Omental fat pad (tissue), 4 donors: ENCODE results near the gene GNB4. TPM values are rescaled to one million over a fixed set of nuclear protein-coding genes. Genes with fewer than 3 reads are reported as not detected.

Source experiments
- ATAC-seq: fragments of 150-250 bp; one replicate; pipeline ENCODE4 v1.9.1; 2016; ENCODE audit warnings: mild to moderate bottlenecking, moderate library complexity; ENCODE audit not compliant: low FRiP score
- DNase-seq: peaks from one replicate; pipeline ENCODE4 v3.0.0-alpha.2; 2019; ENCODE audit warnings: low spot score
- CTCF ChIP-seq, 3 donors: fragments of 450-650 bp; IDR thresholded peaks; one replicate each; pipeline ENCODE4 v1.5.1; 2016 to 2017; ENCODE audit warnings: antibody characterized with exemption in 3 of 3, mild to moderate bottlenecking in 3 of 3, moderate library complexity in 2 of 3
- total RNA-seq, 4 donors: library from RNA; depleted of rRNA; stranded (reverse); fragments of >200 nt; gene quantifications; one replicate each; pipeline ENCODE4 v1.1.0, GENCODE V29; 2016

Gene GNB4
- total RNA-seq, 4 donors from 2014 or later: 16.9 to 42.9 (median 35.1) TPM

GRCh38 chr3:179410331-179410730, 40.9 kb downstream of the GNB4 start:
- ATAC-seq (no peak), DNase-seq (no peak)
- TF ChIP-seq CTCF (IDR thresholded peaks at IDR 0.05): no peak

- TF ChIP-seq CTCF (IDR thresholded peaks at IDR 0.05): no peak
- ATAC-seq (no peak), DNase-seq (no peak)
Observed at GRCh38 chr3:179404307-179404706, 47.0 kb downstream of the GNB4 start.

GRCh38 chr3:179402963-179403362, 48.3 kb downstream of the GNB4 start:
- ATAC-seq: no peak
- no peak for DNase-seq
- TF ChIP-seq CTCF (IDR thresholded peaks at IDR 0.05): no peak

GRCh38 chr3:179401561-179401960, 49.7 kb downstream of the GNB4 start:
- DNase-seq: no peak
- no peak for TF ChIP-seq CTCF (IDR thresholded peaks at IDR 0.05)
- ATAC-seq: no peak

GRCh38 chr3:179398574-179399231, 52.6 kb downstream of the GNB4 start:
- TF ChIP-seq CTCF (IDR thresholded peaks at IDR 0.05): no peak
- no peak for DNase-seq
- no peak for ATAC-seq

- no peak for TF ChIP-seq CTCF (IDR thresholded peaks at IDR 0.05)
- no peak for ATAC-seq
- no peak for DNase-seq
Observed at GRCh38 chr3:179391906-179392305, 59.4 kb downstream of the GNB4 start.

- DNase-seq (no peak), ATAC-seq (no peak)
- TF ChIP-seq CTCF (IDR thresholded peaks at IDR 0.05): no peak
Observed at GRCh38 chr3:179376474-179376873, 74.8 kb downstream of the GNB4 start.
